CD4-positive, alpha-beta T cell treated with Interleukin-6 at 100 ng/mL for 8 hours (primary cell): ENCODE results near the gene ZNF277.
A peak's percentile ranks its signal among the peaks of the same experiment; 100 is the strongest.

Experiments
- DNase-seq: peaks from one replicate; pipeline ENCODE4 v3.0.0-alpha.2; 2020; ENCODE audit warnings: mixed read lengths, low spot score

Gene ZNF277

GRCh38 chr7:112206238-112206990 is at the start of gene ZNF277, which contains the start of gene DOCK4:
TSS of gene ZNF277 (plus strand) at chr7:112206695. CDS start at chr7:112206717, 22 bp downstream.
TSS of gene DOCK4 (minus strand) at chr7:112206399. CDS start at chr7:112206138, 261 bp downstream.
- peak; percentile 98 for DNase-seq

DNA sequence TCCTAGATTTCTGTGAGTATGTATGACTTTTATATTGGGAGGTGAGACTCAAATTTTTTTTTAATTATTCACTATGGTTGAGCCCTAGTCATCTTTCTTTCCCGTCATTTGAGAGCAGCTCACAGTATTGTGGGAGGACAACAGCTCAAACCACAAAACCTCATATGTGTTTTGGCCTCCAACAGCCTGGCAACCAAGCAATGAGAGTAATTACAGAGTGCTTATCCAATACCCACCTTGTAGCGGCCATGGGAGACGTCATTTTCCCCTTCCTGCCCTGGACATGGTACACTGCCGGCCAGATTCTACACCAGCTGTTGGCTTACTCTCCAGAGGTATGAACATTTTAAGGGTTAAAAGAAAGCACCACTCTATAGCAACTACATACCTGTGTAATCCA is 49.4 kb upstream of the ZNF277 start:
- DNase-seq: no peak

DNA sequence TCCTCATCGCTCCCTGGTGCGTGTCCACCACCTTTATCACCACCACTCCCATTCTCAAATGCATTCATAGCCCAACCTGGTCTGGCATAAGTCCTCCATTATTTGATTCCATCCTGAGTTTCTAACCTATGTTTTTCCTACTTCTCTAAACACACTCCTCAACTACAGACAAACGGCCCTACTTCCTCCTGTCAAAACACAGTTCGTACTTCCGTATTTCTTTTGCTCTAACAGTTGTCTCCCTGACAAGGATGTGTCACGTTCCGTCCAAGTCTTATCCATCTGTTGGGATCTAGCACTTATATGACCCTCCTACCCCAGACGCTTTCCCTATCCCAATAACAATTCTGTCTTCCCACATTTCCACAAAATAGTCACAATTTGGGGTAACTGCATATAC is 47.1 kb upstream of the ZNF277 start:
- no peak for DNase-seq

- no peak for DNase-seq
These were observed 46.2 kb upstream of the ZNF277 start for GRCh38 chr7:112160130-112160770.

DNA sequence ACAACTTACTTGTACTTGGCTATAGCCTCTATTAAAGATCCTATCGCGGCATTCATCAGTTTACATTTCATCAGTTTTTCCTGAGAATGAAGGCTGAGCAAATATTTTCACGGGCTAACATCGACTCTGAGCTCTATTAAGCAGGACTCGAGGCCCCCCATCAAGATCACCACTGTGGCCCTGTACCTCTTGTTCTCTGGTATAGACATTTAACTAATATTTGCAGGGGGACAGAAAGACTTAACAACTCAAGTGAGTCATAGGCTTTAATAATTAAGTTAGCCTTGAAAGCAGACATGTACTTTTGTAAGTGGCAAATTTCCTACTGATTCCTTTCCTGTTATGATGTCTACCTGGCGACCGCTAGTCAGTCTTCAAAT is 45.7 kb upstream of the ZNF277 start:
- DNase-seq: no peak

DNA sequence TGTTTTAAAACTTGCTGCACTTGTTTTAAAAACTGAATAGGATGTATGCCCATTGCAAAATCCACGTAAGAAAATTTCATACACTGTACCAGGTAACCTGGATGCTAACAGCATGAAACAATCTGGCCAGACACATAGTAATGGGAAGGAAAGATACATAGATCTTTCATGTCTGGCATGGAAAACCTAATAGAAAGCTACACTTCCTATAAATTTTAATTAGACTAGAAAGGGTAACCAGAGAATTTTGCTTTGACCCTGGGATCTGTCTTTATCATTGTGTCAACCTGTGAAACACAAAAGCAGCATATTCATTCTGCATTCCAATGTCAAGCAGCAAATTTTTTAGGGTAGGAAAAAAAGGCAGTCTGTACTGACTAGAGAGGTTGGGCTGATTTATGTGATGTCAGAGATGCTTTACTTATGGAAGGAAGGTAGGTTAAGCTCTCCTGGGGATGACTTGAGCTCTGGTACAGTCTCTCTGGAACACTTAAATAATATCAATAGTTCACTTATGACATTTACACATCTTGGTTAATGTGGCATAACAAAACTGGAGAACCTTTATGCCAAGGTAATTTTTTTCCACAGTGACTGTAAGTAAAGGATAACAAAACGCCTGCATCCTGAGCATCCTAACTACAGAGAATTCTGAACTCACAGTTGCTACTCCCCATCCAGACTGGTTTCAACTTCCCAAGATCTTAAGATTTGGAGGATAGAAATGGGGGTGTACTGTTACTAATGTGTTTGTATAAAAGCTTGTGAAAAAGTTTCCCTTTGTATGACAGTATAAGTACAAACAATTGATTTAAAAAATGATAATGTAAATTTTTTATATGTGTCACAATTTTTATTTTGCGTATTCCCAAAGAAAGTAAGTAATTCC is 45.0 kb upstream of the ZNF277 start:
- DNase-seq: no peak

DNA sequence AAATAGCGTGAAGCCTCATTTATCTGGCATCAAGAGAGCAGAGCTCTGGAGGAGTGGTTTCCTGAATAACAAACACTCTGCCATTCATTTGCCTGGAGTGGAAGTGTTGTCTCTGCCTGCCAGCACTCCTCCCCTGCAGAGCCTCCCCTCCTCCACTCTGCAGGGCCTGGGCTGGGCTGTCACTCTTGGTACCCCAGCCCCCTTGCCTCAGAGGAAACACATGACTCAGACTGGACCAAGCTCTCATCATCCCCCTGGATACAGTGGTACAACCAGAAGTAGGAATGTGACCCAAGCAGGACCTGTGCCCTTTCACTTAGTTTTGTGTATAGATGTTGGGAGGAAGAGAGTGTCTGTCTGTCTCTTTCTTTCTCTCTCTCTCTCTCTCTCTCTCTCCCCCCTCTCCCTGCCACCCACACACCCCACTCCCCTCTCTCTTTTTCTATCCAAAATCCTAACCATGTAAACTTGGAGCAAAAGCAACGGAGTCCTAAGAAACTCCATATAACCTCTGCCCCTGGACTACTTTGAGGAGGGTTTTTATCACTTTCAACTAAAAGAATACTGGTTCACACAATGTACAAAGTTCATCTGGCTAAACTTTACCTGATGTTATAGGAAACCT is 44.2 kb upstream of the ZNF277 start:
- no peak for DNase-seq

- no peak for DNase-seq
These were observed 43.5 kb upstream of the ZNF277 start for GRCh38 chr7:112162784-112163506.

GRCh38 chr7:112167147-112167546 is 39.3 kb upstream of the ZNF277 start:
- no peak for DNase-seq

GRCh38 chr7:112168915-112169314 is 37.6 kb upstream of the ZNF277 start:
- no peak for DNase-seq

DNA sequence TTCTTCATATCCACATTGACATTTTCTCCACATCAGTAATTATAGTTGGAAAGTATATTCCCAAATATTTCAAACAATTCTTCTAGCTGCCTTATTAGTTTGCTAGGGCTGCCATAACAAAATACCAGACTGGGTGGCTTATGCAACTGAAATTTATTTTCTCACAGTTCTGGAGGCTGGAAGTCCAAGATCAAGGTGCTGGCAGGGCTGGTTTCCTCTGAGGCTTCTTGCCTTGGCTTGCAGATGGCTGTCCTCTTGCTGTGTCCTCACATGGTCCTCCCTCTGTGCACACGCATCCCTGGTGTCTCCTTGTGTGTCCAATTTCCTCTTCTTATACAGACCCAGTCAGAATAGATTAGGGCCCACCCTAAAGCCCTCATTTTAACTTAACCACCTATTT is 34.8 kb upstream of the ZNF277 start:
- no peak for DNase-seq

DNA sequence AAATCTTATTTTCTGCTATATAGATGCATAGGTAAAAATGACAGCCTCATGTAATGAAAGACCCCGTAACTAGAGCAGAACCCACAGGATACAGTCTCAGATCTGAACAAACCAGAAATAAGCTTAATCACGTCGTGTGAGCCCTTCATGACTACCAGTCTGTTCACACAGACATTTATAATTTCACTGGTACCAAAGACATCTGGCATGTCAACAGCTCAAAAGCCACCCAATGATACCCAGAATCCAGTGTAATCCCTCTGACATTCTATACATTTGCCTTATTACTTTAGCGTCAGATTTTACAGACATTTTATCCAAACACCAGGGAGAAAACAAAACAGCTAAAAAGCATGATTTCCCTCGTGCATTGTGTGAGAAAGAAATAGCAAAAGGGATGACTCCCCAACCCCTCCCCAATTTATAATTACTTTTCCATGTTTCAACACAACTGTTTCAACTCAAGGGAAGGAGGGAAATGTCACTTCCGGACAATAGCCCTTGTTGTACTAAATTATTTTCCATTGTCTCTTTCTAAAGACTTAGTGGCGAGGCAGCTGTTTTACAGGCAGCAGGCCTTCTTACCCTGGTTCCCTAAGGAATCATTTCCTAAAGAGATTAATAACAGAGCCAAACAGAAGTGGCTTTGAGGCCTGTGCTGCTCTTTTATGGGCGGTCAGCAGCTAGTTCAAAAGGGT is 33.5 kb upstream of the ZNF277 start:
- DNase-seq: no peak

- DNase-seq: no peak
These were observed 33.0 kb upstream of the ZNF277 start for GRCh38 chr7:112173568-112173905.

- no peak for DNase-seq
These were observed 32.3 kb upstream of the ZNF277 start for GRCh38 chr7:112174192-112174591.

- no peak for DNase-seq
These were observed 30.3 kb upstream of the ZNF277 start for GRCh38 chr7:112176241-112176640.

- DNase-seq: no peak
These were observed 29.6 kb upstream of the ZNF277 start for GRCh38 chr7:112176693-112177415.

- DNase-seq: no peak
These were observed 26.3 kb upstream of the ZNF277 start for GRCh38 chr7:112180223-112180622.

DNA sequence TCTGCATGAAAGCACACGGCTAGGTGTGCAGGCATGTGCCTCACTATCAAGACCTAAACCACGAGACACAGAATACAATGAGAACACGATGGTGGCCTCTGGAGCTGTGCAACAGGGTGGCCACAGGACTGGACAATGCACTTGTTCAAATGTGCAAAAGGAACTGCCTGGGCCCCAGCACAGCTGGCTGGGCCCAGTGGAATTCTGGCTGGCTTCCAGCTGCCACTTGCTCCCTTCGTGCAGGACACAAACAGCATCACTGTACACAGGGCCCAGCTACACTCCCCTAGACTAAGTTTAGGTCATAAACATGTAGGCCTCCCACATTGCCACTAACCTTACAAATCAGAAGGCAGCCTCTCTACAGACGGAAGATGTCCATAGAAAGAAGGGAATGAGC is 23.7 kb upstream of the ZNF277 start:
- DNase-seq: no peak

- DNase-seq: no peak
These were observed 23.2 kb upstream of the ZNF277 start for GRCh38 chr7:112183266-112183665.

GRCh38 chr7:112184455-112184854 is 22.0 kb upstream of the ZNF277 start:
- DNase-seq: no peak
